Gastroesophageal sphincter (tissue), 4 donors: Measurements from ENCODE around the gene BIN2. TPM values are rescaled to one million over a fixed set of nuclear protein-coding genes. Genes with fewer than 3 reads are reported as not detected.
"Not testable (repeated sequence)": the region's sequence is repeated elsewhere in the genome, so short reads cannot be mapped to it uniquely, and the experiment has no call there.

Experiments
- ATAC-seq: fragments of 150-250 bp; one replicate; pipeline ENCODE4 v1.9.1; 2016; ENCODE audit warnings: mild to moderate bottlenecking, moderate library complexity
- H3K27ac ChIP-seq, 4 donors: fragments of 200-600 bp; sonication (generic) in 3 of 4; 1 replicate in 3 of 4; 2 replicates in 1 of 4; pipeline ENCODE4 v1.5.1; 2016 to 2019
- H3K27me3 ChIP-seq: fragments of 200-600 bp; sonication (generic); one replicate; pipeline ENCODE4 v1.5.1; 2019
- H3K36me3 ChIP-seq, 2 donors: fragments of 200-600 bp; sonication (generic); one replicate each; pipeline ENCODE4 v1.5.1; 2019; ENCODE audit warnings: control low read depth in 1 of 2
- H3K4me1 ChIP-seq, 3 donors: fragments of 200-600 bp; sonication (generic); 1 replicate in 2 of 3; 2 replicates in 1 of 3; pipeline ENCODE4 v1.5.1; 2016 to 2019; ENCODE audit warnings: control low read depth in 2 of 3
- H3K4me3 ChIP-seq, 2 donors: fragments of 200-600 bp; sonication (generic); one replicate each; pipeline ENCODE4 v1.5.1; 2019; ENCODE audit warnings: mild to moderate bottlenecking in 1 of 2, moderate library complexity in 1 of 2
- H3K9me3 ChIP-seq, 3 donors: fragments of 200-600 bp; sonication (generic); one replicate each; pipeline ENCODE4 v1.5.1; 2017 to 2019; ENCODE audit warnings: control low read depth in 2 of 3
- CTCF ChIP-seq, 4 experiments: fragments of 200-600 bp in 2 of 4; fragments of 450-650 bp in 2 of 4; sonication (generic) in 1 of 4; IDR thresholded peaks; one replicate each; pipeline ENCODE4 v1.5.1; 2017 to 2019; ENCODE audit warnings: antibody characterized with exemption in 4 of 4, mild to moderate bottlenecking in 2 of 4, moderate library complexity in 2 of 4
- EP300 ChIP-seq: sonication (generic); formaldehyde crosslinking; IDR thresholded peaks from one replicate; pipeline ENCODE4 v1.6.1; 2017; ENCODE audit warnings: antibody characterized with exemption, mild to moderate bottlenecking
- POLR2A ChIP-seq, 2 donors: fragments of 450-650 bp; IDR thresholded peaks; one replicate each; pipeline ENCODE4 v1.6.1; 2017; ENCODE audit warnings: antibody characterized with exemption in 2 of 2, mild to moderate bottlenecking in 2 of 2, moderate library complexity in 1 of 2
- POLR2AphosphoS5 ChIP-seq: sonication (generic); formaldehyde crosslinking; IDR thresholded peaks from one replicate; pipeline ENCODE4 v1.6.1; 2017; ENCODE audit warnings: antibody characterized with exemption
- WGBS, 2 donors: methylation state at CpG; one replicate each; pipeline ENCODE4 v1.1.5; 2018; ENCODE audit warnings: low coverage in 1 of 2; 5-methylcytosine and 5-hydroxymethylcytosine counted together
- total RNA-seq, 4 donors: library from RNA; depleted of rRNA; stranded (reverse); fragments of >200 nt; gene quantifications; one replicate each; pipeline ENCODE4 v1.1.0, GENCODE V29; 2016

The BIN2 gene
- total RNA-seq, 4 donors from 2014 or later = 0.62 to 5.4 (median 2.0) TPM

- H3K9me3 ChIP-seq = no peaks in the 10 kb centered on the region
- no peak for ATAC-seq
- 100% methylated on average over 1 of the region's 1 CpG; no CpG with 5 or more reads in 1 of the 2 donors for WGBS, 2 donors
- H3K27me3 ChIP-seq = no peaks in the 10 kb centered on the region
- TF ChIP-seq POLR2A (IDR thresholded peaks at IDR 0.05) = no peak
- no peak for TF ChIP-seq CTCF (IDR thresholded peaks at IDR 0.05)
- TF ChIP-seq POLR2AphosphoS5 = no peak
- TF ChIP-seq EP300 = no peak
- H3K27ac ChIP-seq = no peak overlapping the region
- H3K36me3 ChIP-seq = no peaks in the 10 kb centered on the region
- no peaks in the 10 kb centered on the region for H3K4me1 ChIP-seq
- no peak overlapping the region for H3K4me3 ChIP-seq
These were observed 12.6 kb downstream of the BIN2 start for GRCh38 chr12:51311389-51311788.

DNA sequence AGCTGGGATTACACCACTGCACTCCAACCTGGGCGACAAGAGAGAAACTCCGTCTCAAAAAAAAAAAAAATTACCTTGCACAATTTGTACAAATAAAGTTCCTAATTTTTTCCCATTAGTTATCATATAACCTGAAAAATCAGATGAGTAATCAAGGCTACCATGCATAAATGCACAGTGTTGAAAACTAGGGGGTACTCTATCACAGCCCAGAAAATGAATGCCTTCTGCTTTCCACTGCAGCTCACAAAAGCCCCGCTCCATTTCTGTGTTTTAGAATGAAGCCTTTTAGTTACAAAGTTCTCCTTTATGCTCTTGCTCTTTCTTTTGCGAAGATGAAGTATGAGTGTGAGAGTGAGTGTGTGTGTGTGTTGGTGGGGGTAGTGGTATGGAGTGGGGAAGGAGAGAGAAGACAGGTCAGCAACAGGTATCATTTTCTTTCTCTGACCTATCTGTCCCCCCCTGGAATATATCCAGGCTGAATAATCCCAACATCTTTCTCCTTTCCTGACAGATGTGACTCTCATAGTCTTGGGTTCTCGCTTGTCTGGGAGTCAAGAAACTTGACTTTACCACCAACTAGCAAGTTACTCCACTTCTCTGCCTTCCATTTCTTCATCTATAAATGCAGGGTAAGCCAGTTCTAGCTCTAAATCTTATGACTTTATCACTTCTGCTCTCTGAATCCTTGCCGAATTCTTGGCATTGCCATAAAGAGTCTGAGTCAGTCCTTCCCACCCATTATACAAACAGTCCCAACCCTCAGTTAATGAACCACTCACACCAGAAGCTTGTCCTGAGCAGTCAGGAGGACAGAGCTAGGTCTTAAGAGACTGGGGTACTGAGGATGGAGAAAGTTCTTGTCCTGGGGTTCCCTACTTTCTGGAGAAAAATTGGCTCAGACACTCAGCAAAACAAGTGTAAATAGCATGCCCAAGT is 16.1 kb downstream of the BIN2 start:
- 68 to 91% methylated on average over 5 to 6 of the region's 6 CpGs for WGBS, 2 donors
- Histone ChIP-seq H3K36me3 (no peaks in the 10 kb centered on the region), H3K27me3 (peaks cover 7% of the 10 kb centered on the region), H3K4me1 (no peaks in the 10 kb centered on the region), H3K9me3 (no peaks in the 10 kb centered on the region), H3K27ac (no peak overlapping the region), H3K4me3 (no peak overlapping the region)
- no peak for TF ChIP-seq CTCF (IDR thresholded peaks at IDR 0.05)
- TF ChIP-seq POLR2AphosphoS5 = no peak
- TF ChIP-seq POLR2A (IDR thresholded peaks at IDR 0.05) = no peak
- TF ChIP-seq EP300 = no peak
- ATAC-seq = no peak

GRCh38 chr12:51306507-51306906 is 17.5 kb downstream of the BIN2 start:
- 80 to 85% methylated on average over 5 of the region's 5 CpGs for WGBS, 2 donors
- Histone ChIP-seq H3K36me3 (no peaks in the 10 kb centered on the region), H3K27me3 (peaks cover 7% of the 10 kb centered on the region), H3K9me3 (no peaks in the 10 kb centered on the region), H3K4me3 (no peak overlapping the region), H3K27ac (no peak overlapping the region), H3K4me1 (no peaks in the 10 kb centered on the region)
- no peak for ATAC-seq
- TF ChIP-seq EP300 (no peak), POLR2AphosphoS5 (no peak), POLR2A (IDR thresholded peaks at IDR 0.05) (no peak)

- H3K4me1 ChIP-seq, H3K9me3 ChIP-seq, H3K36me3 ChIP-seq, ATAC-seq, H3K27ac ChIP-seq, H3K4me3 ChIP-seq, H3K27me3 ChIP-seq: not testable (repeated sequence)
- WGBS, 2 donors = 53% methylated on average over 2 of the region's 10 CpGs; no CpG with 5 or more reads in 1 of the 2 donors
These were observed 23.2 kb downstream of the BIN2 start for GRCh38 chr12:51300768-51301167.

DNA sequence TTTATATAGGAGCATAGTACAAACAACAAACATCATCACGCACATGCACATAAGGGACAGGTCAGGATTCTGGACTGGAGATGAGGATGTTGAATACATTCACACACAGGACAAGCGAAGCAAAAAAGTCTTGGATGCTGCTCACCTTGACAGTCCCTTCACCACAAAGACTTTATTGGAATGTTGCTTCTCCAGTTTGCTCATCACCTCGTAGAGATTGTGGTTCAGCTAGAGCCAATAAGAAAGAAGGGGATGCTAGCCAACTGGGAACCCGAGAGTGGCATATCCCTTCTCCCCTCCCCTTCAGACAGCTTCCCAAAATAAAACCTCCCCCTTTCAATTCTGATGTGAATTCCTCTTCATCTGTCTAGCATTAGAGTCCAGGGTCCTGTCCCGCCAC is 28.3 kb downstream of the BIN2 start:
- no peaks in the 10 kb centered on the region for H3K9me3 ChIP-seq
- WGBS, 2 donors = 57 to 80% methylated on average over 2 to 5 of the region's 5 CpGs
- no peak overlapping the region for H3K27ac ChIP-seq
- no peak for ATAC-seq
- H3K27me3 ChIP-seq = no peaks in the 10 kb centered on the region
- H3K4me3 ChIP-seq = no peak overlapping the region
- no peaks in the 10 kb centered on the region for H3K4me1 ChIP-seq
- no peaks in the 10 kb centered on the region for H3K36me3 ChIP-seq
- TF ChIP-seq POLR2A (IDR thresholded peaks at IDR 0.05) (no peak), POLR2AphosphoS5 (no peak), EP300 (no peak), CTCF (IDR thresholded peaks at IDR 0.05) (no peak)

- 67 to 80% methylated on average over 7 to 9 of the region's 10 CpGs for WGBS, 2 donors
- not testable (repeated sequence) for H3K9me3 ChIP-seq
These were observed 29.9 kb downstream of the BIN2 start for GRCh38 chr12:51294097-51294496.

More at GRCh38 chr12:51294097-51294496, 29.9 kb downstream of the BIN2 start:
- ATAC-seq, H3K4me3 ChIP-seq, H3K27ac ChIP-seq, H3K36me3 ChIP-seq, H3K27me3 ChIP-seq, H3K4me1 ChIP-seq: not testable (repeated sequence)
